SK-N-SH (cell line): ENCODE results near the gene RHCE. TPM values are rescaled to one million over a fixed set of nuclear protein-coding genes. Genes with fewer than 3 reads are reported as not detected.

Source experiments
- CTCF ChIA-PET: fragments of 300-600, 350-600 bp; formaldehyde crosslinking; extraction: SDS; loops from one replicate; lab custom pipeline; 2021; lab: Yijun Ruan, JAX
- POLR2A ChIA-PET: fragments of 350-600 bp; sonication (Branson Sonifier 250); formaldehyde crosslinking; extraction: SDS; loops from one replicate; lab custom pipeline; 2020; ENCODE audit warnings: antibody characterized with exemption, inconsistent platforms; lab: Yijun Ruan, JAX
- DNase-seq: peaks from one replicate; pipeline ENCODE4 v3.0.0; 2012
- H2AFZ ChIP-seq: fragments of 200-600 bp; sonication (generic); 2 replicates; pipeline ENCODE4 v1.8.1; 2016; ENCODE audit warnings: antibody characterized with exemption, mild to moderate bottlenecking, low read depth
- H3F3A ChIP-seq: fragments of 200-600 bp; sonication (generic); replicated peaks from 2 replicates; pipeline ENCODE3; 2016; ENCODE audit warnings: antibody characterized with exemption, mild to moderate bottlenecking; ENCODE audit not compliant: insufficient read depth
- H3K27ac ChIP-seq, 2 experiments: fragments of 200-500 bp in 1 of 2; fragments of 200-600 bp in 1 of 2; sonication (Bioruptor generic) in 1 of 2; sonication (generic), shearing (Covaris generic) in 1 of 2; 2 replicates each; pipeline versions ENCODE4 v1.5.1 to v1.6.1; 2014 to 2016; ENCODE audit warnings: low read depth in 2 of 2, inconsistent platforms in 1 of 2, low read length in 1 of 2, mild to moderate bottlenecking in 1 of 2, mixed read lengths in 1 of 2
- H3K27me3 ChIP-seq: fragments of 200-600 bp; sonication (generic), shearing (Covaris generic); 2 replicates; pipeline ENCODE4 v1.6.1; 2016; ENCODE audit warnings: mixed run types; ENCODE audit not compliant: insufficient read depth
- H3K36me3 ChIP-seq, 2 experiments: fragments of 200-500 bp in 1 of 2; fragments of 200-600 bp in 1 of 2; sonication (Bioruptor generic) in 1 of 2; sonication (generic) in 1 of 2; replicated peaks in 1 of 2; 2 replicates each; pipeline versions ENCODE3 to v1.5.1; 2014 to 2016; ENCODE audit warnings: low read length in 1 of 2, mild to moderate bottlenecking in 1 of 2; ENCODE audit not compliant: insufficient read depth in 2 of 2, control insufficient read depth in 1 of 2
- H3K4me1 ChIP-seq, 2 experiments: fragments of 200-500 bp in 1 of 2; fragments of 200-600 bp in 1 of 2; sonication (Bioruptor generic) in 1 of 2; sonication (generic), shearing (Covaris generic) in 1 of 2; 2 replicates each; pipeline versions ENCODE4 v1.5.1 to v1.6.1; 2014 to 2016; ENCODE audit warnings: low read depth in 1 of 2, low read length in 1 of 2, mixed run types in 1 of 2; ENCODE audit not compliant: insufficient read depth in 2 of 2, control insufficient read depth in 1 of 2
- H3K4me2 ChIP-seq: fragments of 200-600 bp; sonication (generic), shearing (Covaris generic); 2 replicates; pipeline ENCODE4 v1.6.1; 2017; ENCODE audit warnings: mixed run types
- H3K4me3 ChIP-seq, 2 experiments: fragments of 200-500 bp in 1 of 2; fragments of 200-600 bp in 1 of 2; sonication (Bioruptor generic) in 1 of 2; sonication (generic), shearing (Covaris generic) in 1 of 2; 2 replicates each; pipeline versions ENCODE4 v1.5.1 to v1.8.1; 2014 to 2016; ENCODE audit warnings: low read depth in 2 of 2, inconsistent platforms in 1 of 2, low read length in 1 of 2, mild to moderate bottlenecking in 1 of 2, mixed read lengths in 1 of 2, moderate library complexity in 1 of 2
- H3K79me2 ChIP-seq: fragments of 200-600 bp; sonication (generic); 2 replicates; pipeline ENCODE4 v1.8.1; 2017; ENCODE audit warnings: mild to moderate bottlenecking; ENCODE audit not compliant: insufficient read depth
- H3K9ac ChIP-seq: fragments of 200-600 bp; sonication (generic); 2 replicates; pipeline ENCODE4 v1.6.1; 2017; ENCODE audit warnings: mixed run types
- H3K9me2 ChIP-seq: fragments of 200-600 bp; sonication (generic); 2 replicates; pipeline ENCODE4 v1.6.1; 2017; ENCODE audit warnings: mixed run types
- H3K9me3 ChIP-seq: fragments of 200-600 bp; sonication (generic); 2 replicates; pipeline ENCODE4 v1.6.1; 2017; ENCODE audit warnings: mixed run types, mild to moderate bottlenecking, moderate library complexity
- H4K20me1 ChIP-seq: fragments of 200-600 bp; sonication (generic); 2 replicates; pipeline ENCODE4 v1.6.1; 2017; ENCODE audit warnings: mild to moderate bottlenecking, mixed run types; ENCODE audit not compliant: insufficient read depth
- CHD2 ChIP-seq: fragments of 150-350 bp; IDR thresholded peaks from 2 replicates; pipeline ENCODE4 v1.6.1; 2018; ENCODE audit warnings: low read length; ENCODE audit not compliant: partially characterized antibody
- EP300 ChIP-seq, 2 experiments: IDR thresholded peaks; 2 replicates each; pipeline versions ENCODE4 v1.4.0 to v1.6.1; 2012; ENCODE audit warnings: borderline replicate concordance in 1 of 2, low read depth in 1 of 2, low read length in 1 of 2
- FOSL2 ChIP-seq: IDR thresholded peaks from 2 replicates; pipeline ENCODE4 v1.4.0; 2012; ENCODE audit warnings: low read depth, mild to moderate bottlenecking, moderate library complexity, borderline replicate concordance
- GABPA ChIP-seq: IDR thresholded peaks from 2 replicates; pipeline ENCODE4 v1.4.0; 2012; ENCODE audit warnings: low read depth, mild to moderate bottlenecking
- GATA2 ChIP-seq: sonication (generic); formaldehyde crosslinking; IDR thresholded peaks from 2 replicates; pipeline ENCODE4 v1.5.0; 2020; ENCODE audit warnings: mild to moderate bottlenecking, missing genetic modification reagents
- JUND ChIP-seq: IDR thresholded peaks from 2 replicates; pipeline ENCODE4 v1.4.0; 2012
- NFIC ChIP-seq: IDR thresholded peaks from 2 replicates; pipeline ENCODE4 v1.4.0; 2012; ENCODE audit warnings: borderline replicate concordance
- NRF1 ChIP-seq: IDR thresholded peaks from 2 replicates; pipeline ENCODE4 v1.6.1; 2012; ENCODE audit warnings: low read depth, mild to moderate bottlenecking, low read length
- POLR2AphosphoS5 ChIP-seq: IDR thresholded peaks from 2 replicates; pipeline ENCODE4 v1.6.1; 2012; ENCODE audit warnings: low read depth, low read length
- SIN3A ChIP-seq: IDR thresholded peaks from 2 replicates; pipeline ENCODE4 v1.6.1; 2012; ENCODE audit warnings: low read depth, mild to moderate bottlenecking, low read length, moderate library complexity, borderline replicate concordance
- WGBS: methylation state at CpG from one replicate; pipeline ENCODE4 v1.1.6; 2017; ENCODE audit warnings: low lambda C conversion rate; 5-methylcytosine and 5-hydroxymethylcytosine counted together
- polyA plus RNA-seq, 3 experiments: library from polyadenylated mRNA; depleted of rRNA; stranded (reverse); fragments of >200 nt; gene quantifications; 2 replicates each; pipeline ENCODE4 v1.2.3, GENCODE V29; 2012
- TF ChIP-seq, protein P1 (sequence below): IDR thresholded peaks from 2 replicates; pipeline ENCODE4 v1.4.0; 2012; ENCODE audit warnings: low read depth
- TF ChIP-seq, protein P2 (sequence below): IDR thresholded peaks from 2 replicates; pipeline ENCODE4; 2012
- TF ChIP-seq, protein P3 (sequence below): fragments of 200-600 bp; sonication (generic); IDR thresholded peaks from 2 replicates; pipeline ENCODE4 v1.6.1; 2017; ENCODE audit warnings: antibody characterized with exemption, mild to moderate bottlenecking, moderate library complexity
- TF ChIP-seq, protein P4 (sequence below): fragments of 150-350 bp; IDR thresholded peaks from 2 replicates; pipeline ENCODE4 v1.6.1; 2017; ENCODE audit warnings: antibody characterized with exemption, low read length, low read depth, borderline replicate concordance

Gene RHCE
- polyA plus RNA-seq, 1 of the 3 experiments (the other 2 are of a cell fraction), result 0.54 TPM

DNA sequence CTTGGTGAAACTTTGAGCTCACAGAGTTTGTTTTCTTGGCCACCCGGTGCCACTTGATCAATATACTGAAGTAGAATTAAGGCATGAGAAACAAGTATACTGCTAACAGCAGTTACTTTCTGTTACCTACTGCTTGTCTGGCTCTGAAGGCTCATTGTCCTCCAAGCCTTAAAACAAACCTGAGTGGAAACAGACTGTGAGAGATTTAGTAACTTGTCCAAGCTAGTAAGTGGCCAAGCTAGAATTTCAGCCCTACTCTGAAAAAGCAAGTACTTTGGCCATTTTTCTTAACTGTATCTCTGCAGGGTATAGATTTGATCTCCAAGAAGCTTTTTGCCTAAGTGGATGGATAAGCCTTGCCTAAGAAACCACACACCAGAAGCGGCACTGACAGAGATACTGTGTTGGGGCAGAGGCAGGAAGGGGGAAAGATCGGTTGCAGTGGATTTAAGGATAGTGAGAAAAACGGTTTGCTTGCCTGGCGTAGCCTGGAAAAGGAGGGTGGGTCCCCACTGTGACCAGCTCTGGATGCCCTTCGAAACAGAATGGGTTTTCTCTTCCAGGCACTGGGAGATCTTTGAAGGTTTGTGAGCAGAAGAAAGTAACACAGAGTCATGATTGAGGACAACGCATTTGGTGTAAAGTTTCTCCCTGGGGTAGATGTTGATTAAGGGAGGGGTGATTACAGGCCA is 8.0 kb upstream of the RHCE start:
- H3K4me2 ChIP-seq, result no peak overlapping the region
- no peak for DNase-seq
- H4K20me1 ChIP-seq, result peaks cover 18% of the 10 kb centered on the region
- H3K4me1 ChIP-seq, result peaks cover 0 to 15% of the 10 kb centered on the region in 2 experiments; a peak in 3 of 4 replicates
- H2AFZ ChIP-seq, result no peak overlapping the region
- CTCF ChIA-PET, result interaction anchor here (0.5 to 2.2 kb wide), 4 partner anchors 25 to 467 kb away, joined by 3 to 10 read pairs (median 6); no protein-coding TSS in a partner anchor
- no peak overlapping the region for H3K9ac ChIP-seq
- 93% methylated on average over 7 of the region's 7 CpGs for WGBS
- no peak overlapping the region for H3K27ac ChIP-seq
- peaks cover 29% of the 10 kb centered on the region for H3K79me2 ChIP-seq
- no peaks in the 10 kb centered on the region for H3K27me3 ChIP-seq
- no peaks in the 10 kb centered on the region for H3K9me2 ChIP-seq
- POLR2A ChIA-PET, result no interaction called here
- H3K9me3 ChIP-seq, result no peaks in the 10 kb centered on the region
- no peak overlapping the region for H3K4me3 ChIP-seq
- H3F3A ChIP-seq, result no peaks in the 10 kb centered on the region
- TF ChIP-seq, protein P1, sequence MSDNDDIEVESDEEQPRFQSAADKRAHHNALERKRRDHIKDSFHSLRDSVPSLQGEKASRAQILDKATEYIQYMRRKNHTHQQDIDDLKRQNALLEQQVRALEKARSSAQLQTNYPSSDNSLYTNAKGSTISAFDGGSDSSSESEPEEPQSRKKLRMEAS, result no peak
- TF ChIP-seq FOSL2 (no peak), NFIC (no peak), POLR2AphosphoS5 (no peak), EP300 (IDR thresholded peaks at IDR 0.05; ENCODE audit: borderline replicate concordance in 1 of 2, low read depth in 1 of 2, low read length in 1 of 2) (no peak), GABPA (no peak), JUND (no peak), SIN3A (no peak), NRF1 (no peak), GATA2 (CRISPR knock-in tag) (no peak), CHD2 (no peak)
- TF ChIP-seq, protein P2, sequence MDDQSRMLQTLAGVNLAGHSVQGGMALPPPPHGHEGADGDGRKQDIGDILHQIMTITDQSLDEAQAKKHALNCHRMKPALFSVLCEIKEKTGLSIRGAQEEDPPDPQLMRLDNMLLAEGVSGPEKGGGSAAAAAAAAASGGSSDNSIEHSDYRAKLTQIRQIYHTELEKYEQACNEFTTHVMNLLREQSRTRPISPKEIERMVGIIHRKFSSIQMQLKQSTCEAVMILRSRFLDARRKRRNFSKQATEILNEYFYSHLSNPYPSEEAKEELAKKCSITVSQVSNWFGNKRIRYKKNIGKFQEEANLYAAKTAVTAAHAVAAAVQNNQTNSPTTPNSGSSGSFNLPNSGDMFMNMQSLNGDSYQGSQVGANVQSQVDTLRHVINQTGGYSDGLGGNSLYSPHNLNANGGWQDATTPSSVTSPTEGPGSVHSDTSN, result no peak
- TF ChIP-seq, protein P3, sequence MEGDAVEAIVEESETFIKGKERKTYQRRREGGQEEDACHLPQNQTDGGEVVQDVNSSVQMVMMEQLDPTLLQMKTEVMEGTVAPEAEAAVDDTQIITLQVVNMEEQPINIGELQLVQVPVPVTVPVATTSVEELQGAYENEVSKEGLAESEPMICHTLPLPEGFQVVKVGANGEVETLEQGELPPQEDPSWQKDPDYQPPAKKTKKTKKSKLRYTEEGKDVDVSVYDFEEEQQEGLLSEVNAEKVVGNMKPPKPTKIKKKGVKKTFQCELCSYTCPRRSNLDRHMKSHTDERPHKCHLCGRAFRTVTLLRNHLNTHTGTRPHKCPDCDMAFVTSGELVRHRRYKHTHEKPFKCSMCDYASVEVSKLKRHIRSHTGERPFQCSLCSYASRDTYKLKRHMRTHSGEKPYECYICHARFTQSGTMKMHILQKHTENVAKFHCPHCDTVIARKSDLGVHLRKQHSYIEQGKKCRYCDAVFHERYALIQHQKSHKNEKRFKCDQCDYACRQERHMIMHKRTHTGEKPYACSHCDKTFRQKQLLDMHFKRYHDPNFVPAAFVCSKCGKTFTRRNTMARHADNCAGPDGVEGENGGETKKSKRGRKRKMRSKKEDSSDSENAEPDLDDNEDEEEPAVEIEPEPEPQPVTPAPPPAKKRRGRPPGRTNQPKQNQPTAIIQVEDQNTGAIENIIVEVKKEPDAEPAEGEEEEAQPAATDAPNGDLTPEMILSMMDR, result no peak
- TF ChIP-seq, protein P4, sequence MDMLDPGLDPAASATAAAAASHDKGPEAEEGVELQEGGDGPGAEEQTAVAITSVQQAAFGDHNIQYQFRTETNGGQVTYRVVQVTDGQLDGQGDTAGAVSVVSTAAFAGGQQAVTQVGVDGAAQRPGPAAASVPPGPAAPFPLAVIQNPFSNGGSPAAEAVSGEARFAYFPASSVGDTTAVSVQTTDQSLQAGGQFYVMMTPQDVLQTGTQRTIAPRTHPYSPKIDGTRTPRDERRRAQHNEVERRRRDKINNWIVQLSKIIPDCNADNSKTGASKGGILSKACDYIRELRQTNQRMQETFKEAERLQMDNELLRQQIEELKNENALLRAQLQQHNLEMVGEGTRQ, result no peak
- TF ChIP-seq, all 33 proteins: peak for 0
- peaks cover 0 to 3% of the 10 kb centered on the region in 2 experiments for H3K36me3 ChIP-seq
